Renal pelvis (tissue), 12 donors: ENCODE data around the gene BLVRB. TPM values are rescaled to one million over a fixed set of nuclear protein-coding genes. Genes with fewer than 3 reads are reported as not detected.
"Not testable (repeated sequence)": the region's sequence is repeated elsewhere in the genome, so short reads cannot be mapped to it uniquely, and the experiment has no call there.

Source experiments
- DNase-seq: peaks from one replicate; pipeline ENCODE4 v3.0.0-alpha.2; 2013
- long read RNA-seq, 16 experiments: transcript quantifications; one replicate each; lab custom pipeline, GENCODE V29; 2026
- polyA plus RNA-seq, 3 donors: library from polyadenylated mRNA; unstranded; fragments of 120-200 nt; gene quantifications; one replicate each; pipeline ENCODE4 v1.2.1, GENCODE V29; 2013; ENCODE audit not compliant: insufficient read length in 3 of 3

BLVRB gene
- 10 to 100 TPM; 51.8 to 54.2 (median 52.3) TPM for polyA plus RNA-seq
- long read RNA-seq, donor 1, transcript BLVRB-201 (5 exons, 873 nt) = major isoform, 55 of 66 reads
- long read RNA-seq, donor 1, partial matches to known transcripts = 7 of 66 reads
- long read RNA-seq, donor 1, other reads (novel, unspliced or antisense) = 0 of 66 reads
- long read RNA-seq, donor 2, transcript BLVRB-201 (5 exons, 873 nt) = major isoform, 47 of 54 reads
- long read RNA-seq, donor 2, partial matches to known transcripts = 5 of 54 reads
- long read RNA-seq, donor 2, other reads (novel, unspliced or antisense) = 0 of 54 reads
- long read RNA-seq, donor 3, transcript BLVRB-201 (5 exons, 873 nt) = major isoform, 51 of 68 reads
- long read RNA-seq, donor 3, partial matches to known transcripts = 16 of 68 reads
- long read RNA-seq, donor 3, other reads (novel, unspliced or antisense) = 0 of 68 reads
- long read RNA-seq, donor 4, transcript BLVRB-201 (5 exons, 873 nt) = major isoform, 71 of 71 reads
- long read RNA-seq, donor 4, partial matches to known transcripts = 0 of 71 reads
- long read RNA-seq, donor 4, other reads (novel, unspliced or antisense) = 0 of 71 reads
- long read RNA-seq, donor 5, transcript BLVRB-201 (5 exons, 873 nt) = major isoform, 23 of 29 reads
- long read RNA-seq, donor 5, partial matches to known transcripts = 5 of 29 reads
- long read RNA-seq, donor 5, other reads (novel, unspliced or antisense) = 0 of 29 reads
- long read RNA-seq, donor 6, transcript BLVRB-201 (5 exons, 873 nt) = major isoform, 43 of 50 reads
- long read RNA-seq, donor 6, partial matches to known transcripts = 7 of 50 reads
- long read RNA-seq, donor 6, other reads (novel, unspliced or antisense) = 0 of 50 reads
- long read RNA-seq, donor 7, transcript BLVRB-201 (5 exons, 873 nt) = major isoform, 59 of 82 reads
- long read RNA-seq, donor 7, partial matches to known transcripts = 23 of 82 reads
- long read RNA-seq, donor 7, other reads (novel, unspliced or antisense) = 0 of 82 reads
- long read RNA-seq, donor 8, transcript BLVRB-201 (5 exons, 873 nt) = major isoform, 46 of 47 reads
- long read RNA-seq, donor 8, partial matches to known transcripts = 0 of 47 reads
- long read RNA-seq, donor 8, other reads (novel, unspliced or antisense) = 0 of 47 reads
- long read RNA-seq, donor 9, transcript BLVRB-201 (5 exons, 873 nt) = major isoform, 77 of 83 reads
- long read RNA-seq, donor 9, partial matches to known transcripts = 6 of 83 reads
- long read RNA-seq, donor 9, other reads (novel, unspliced or antisense) = 0 of 83 reads
- long read RNA-seq, donor 10, transcript BLVRB-201 (5 exons, 873 nt) = major isoform, 39 of 41 reads
- long read RNA-seq, donor 10, partial matches to known transcripts = 0 of 41 reads
- long read RNA-seq, donor 10, other reads (novel, unspliced or antisense) = 0 of 41 reads
- long read RNA-seq, donor 11, transcript BLVRB-201 (5 exons, 873 nt) = major isoform, 31 of 41 reads
- long read RNA-seq, donor 11, partial matches to known transcripts = 8 of 41 reads
- long read RNA-seq, donor 11, other reads (novel, unspliced or antisense) = 0 of 41 reads
- long read RNA-seq, donor 12, transcript BLVRB-201 (5 exons, 873 nt) = major isoform, 63 of 265 reads
- long read RNA-seq, donor 12, partial matches to known transcripts = 184 of 265 reads
- long read RNA-seq, donor 12, other reads (novel, unspliced or antisense) = 16 of 265 reads
- long read RNA-seq, donor 13, transcript BLVRB-201 (5 exons, 873 nt) = major isoform, 29 of 38 reads
- long read RNA-seq, donor 13, partial matches to known transcripts = 6 of 38 reads
- long read RNA-seq, donor 13, other reads (novel, unspliced or antisense) = 0 of 38 reads
- long read RNA-seq, donor 14 = 0 reads
- long read RNA-seq, donor 15, transcript BLVRB-204 (3 exons, 676 nt) = minor isoform, 5 of 671 reads
- long read RNA-seq, donor 15, transcript BLVRB-201 (5 exons, 873 nt) = major isoform, 95 of 671 reads
- long read RNA-seq, donor 15, partial matches to known transcripts = 519 of 671 reads
- long read RNA-seq, donor 15, other reads (novel, unspliced or antisense) = 52 of 671 reads
- long read RNA-seq, donor 16, transcript BLVRB-201 (5 exons, 873 nt) = major isoform, 55 of 71 reads
- long read RNA-seq, donor 16, partial matches to known transcripts = 15 of 71 reads
- long read RNA-seq, donor 16, other reads (novel, unspliced or antisense) = 0 of 71 reads

DNA sequence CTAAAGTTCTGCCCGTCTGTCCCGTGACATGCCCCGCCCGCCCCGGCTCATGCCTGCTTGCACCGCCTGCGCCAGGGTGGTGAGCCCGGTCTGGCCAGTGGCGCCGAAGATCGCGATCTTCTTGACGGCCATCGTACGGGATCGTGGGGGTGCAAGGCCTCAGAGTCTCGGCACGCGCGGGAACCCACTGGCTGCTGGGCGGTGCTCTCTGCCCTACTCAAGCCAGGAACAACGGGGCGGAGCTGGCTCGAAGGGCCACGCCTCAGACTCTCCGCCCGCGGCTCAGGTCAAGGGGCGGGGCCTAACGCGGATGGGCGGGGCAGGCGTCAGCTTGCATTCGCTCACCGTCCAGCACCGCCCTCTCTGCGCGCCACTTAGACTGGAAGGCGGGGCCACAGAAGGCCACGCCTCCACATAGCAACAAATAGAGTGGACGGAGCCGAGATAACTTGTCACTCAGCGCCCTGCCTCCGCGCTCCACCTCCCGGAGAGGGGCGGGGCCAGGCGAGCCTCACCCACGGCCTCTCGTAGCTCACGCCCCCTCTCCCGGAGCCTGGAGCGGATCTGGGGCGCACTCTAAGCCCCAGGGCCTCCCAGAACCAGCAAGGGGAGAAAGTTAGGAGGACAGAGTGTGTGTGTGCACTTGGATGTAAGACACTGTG lies at the start of gene BLVRB:
TSS of gene BLVRB (minus strand) at position 189 of the 662 bp plus-strand sequence. CDS start at position 132, 57 bp downstream.
- peak; percentile 99 for DNase-seq

DNA sequence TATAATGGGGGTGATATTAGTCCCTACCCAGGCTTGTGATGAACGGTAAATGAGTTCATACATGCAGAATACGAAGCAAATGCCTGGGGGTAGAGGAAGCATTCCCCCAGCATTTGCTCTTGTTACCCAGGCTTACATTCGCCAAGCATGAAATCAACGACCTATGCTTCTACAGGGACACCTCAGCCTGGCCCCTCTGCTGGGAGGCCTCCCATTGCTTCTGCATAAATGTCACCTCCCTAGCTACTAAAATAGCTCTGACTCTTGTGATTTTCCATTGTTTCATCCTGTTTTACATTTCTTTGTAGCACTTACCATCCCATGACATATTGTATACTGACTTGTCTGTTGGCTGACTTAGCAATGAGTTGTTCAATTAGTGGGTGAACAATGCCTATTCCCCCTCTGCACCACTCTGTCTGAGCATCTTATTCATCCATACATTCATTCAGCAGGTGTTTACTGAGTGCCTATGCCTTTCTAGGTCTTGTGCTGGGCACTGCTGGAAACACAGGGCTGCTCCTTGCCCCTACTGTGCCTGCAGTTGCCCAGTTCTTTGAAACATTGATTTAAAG lies 48.3 kb upstream of the BLVRB start:
- DNase-seq = no peak

DNA sequence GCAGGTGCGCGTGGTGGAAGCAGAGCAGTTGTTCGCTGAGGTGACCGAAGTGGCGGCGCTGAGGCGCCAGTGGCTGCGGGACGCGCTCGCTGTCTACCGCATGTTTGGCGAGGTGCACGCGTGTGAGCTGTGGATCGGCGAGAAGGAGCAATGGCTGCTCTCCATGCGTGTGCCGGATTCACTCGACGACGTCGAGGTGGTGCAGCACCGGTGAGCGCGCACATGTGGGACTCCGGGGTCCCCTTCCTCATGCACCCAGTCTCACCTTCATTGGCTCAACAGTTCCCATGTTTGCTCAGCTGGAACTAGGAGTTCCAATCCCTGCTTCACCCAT lies 47.8 kb upstream of the BLVRB start:
- no peak for DNase-seq

DNA sequence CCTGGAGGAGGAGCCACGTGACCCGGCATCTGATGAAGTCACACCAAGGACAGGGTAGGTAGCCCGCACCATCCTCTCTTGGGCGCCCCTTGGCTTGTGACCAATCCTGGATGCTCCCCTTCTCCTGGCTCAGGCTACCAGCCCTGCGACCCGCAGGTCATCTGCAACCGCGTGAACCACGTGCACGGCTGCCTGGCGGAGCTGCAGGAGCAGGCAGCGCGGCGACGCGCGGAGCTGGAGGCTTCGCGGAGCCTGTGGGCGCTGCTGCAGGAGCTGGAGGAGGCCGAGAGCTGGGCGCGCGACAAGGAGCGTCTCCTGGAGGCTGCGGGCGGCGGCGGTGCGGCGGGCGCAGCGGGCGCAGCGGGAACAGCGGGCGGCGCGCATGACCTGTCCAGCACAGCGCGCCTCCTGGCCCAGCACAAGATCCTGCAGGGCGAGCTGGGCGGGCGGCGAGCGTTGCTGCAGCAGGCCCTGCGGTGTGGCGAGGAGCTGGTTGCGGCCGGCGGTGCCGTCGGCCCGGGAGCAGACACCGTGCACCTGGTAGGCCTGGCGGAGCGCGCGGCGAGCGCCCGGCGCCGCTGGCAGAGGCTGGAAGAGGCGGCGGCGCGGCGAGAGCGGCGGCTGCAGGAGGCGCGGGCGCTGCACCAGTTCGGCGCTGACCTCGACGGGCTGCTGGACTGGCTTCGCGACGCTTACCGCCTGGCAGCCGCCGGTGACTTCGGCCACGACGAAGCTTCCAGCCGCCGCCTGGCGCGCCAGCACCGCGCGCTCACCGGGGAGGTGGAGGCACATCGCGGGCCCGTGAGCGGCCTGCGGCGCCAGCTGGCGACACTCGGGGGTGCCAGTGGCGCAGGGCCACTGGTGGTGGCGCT lies 47.2 kb upstream of the BLVRB start:
- no peak for DNase-seq

DNA sequence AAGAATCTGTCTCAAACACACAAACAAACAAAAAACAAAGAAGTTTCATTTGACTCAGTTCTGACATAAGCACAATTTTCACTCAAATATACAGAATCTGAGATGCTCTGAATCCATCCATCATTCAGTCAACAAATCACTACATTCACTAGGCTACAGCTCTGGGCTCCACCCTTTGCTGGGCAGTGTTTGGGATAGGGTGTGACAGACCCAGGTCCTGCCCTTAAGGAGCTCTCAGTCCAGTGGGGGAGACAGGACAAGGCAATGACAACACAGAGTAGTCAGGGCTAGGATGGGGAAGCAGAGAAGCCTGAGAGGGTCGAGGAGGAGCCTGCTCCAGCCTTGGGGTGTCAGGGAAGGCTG lies 46.5 kb upstream of the BLVRB start:
- no peak for DNase-seq

DNA sequence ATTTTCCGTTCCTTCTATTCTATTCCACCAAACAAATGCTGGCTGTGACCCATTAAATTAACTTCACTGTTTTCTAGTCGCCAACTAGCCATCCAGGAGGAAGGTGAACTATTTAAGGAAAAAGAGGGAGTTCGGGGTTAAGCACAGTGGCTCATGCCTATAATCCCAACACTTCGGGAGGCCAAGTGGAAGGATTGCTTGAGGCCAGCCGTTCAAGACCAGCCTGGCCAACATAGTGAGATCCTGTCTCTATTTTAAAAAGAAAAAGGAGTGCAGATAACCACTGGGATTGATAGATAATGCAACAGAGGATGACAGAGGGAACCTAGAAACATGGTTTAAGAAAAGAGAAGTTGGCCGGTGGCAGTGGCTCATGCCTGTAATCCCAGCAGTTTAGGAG lies 45.9 kb upstream of the BLVRB start:
- no peak for DNase-seq

DNA sequence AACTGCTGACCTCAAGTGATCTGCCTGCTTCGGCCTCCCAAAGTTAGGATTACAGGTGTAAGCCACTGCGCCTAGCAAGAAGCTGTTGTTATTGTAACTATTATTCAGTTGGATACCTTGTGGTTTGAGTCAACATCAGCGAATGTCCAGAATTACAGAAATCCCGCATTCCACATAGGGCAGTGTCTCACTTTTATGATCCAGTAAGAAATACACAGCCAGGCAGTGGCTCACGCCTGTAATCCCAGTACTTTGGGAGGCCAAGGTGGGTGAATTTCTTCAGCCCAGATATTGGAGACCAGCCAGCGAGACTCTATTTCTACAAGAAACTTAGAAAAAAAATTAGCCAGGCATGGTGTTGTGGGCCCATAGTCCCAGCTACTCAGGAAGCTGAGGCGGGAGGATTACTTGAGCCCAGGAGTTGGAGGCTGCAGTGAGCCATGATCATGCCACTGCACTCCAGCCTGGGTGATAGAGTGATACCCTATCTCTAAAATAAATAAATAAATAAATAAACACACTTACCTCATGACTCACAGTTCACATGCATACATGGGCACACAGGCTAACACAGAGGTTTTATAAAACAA lies 45.1 kb upstream of the BLVRB start:
- no peak for DNase-seq

DNA sequence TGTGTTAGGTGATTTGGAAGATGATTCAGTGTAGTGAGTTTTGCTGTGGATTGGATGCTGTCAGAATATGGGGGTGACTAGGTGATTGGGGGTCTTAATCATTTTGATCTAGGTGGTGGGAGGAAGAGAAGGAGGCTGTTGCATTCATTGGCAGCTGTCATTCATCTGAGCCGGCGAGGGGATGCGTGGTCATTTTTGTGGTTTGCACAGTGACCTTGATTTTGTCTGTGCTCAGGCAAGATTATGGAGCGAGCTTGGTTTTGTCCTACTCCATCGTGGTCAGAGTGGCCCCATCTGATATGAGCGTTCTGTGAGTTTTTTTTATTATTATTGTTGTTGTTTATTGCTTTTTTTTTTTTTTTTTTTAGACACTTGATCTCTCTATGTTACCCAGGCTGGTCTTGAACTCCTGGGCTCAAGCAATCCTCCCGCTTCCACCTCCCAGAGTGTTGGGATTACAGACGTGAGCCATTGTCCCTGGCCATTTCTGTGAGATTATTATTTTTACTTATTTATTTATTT lies 43.3 kb upstream of the BLVRB start:
- DNase-seq = no peak

DNA sequence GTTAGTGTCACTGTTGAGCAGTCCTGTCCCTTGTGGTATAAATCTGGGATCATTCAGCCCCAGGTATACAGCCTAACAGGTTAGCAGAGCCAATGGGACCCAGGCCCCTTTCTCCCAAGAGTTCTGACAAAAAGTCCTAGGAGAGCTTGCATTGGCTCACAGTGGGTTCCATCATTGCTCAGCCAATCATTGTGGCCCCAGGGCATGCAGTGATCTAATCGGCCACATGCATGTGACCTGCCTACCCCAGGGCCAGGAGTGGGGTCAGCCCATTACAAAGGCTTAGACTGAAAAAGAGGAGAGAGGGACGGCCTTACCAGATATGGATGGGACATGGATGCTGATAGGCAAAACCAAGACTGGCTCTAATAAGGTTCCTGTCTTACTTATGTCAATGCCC lies 42.3 kb upstream of the BLVRB start:
- no peak for DNase-seq

DNA sequence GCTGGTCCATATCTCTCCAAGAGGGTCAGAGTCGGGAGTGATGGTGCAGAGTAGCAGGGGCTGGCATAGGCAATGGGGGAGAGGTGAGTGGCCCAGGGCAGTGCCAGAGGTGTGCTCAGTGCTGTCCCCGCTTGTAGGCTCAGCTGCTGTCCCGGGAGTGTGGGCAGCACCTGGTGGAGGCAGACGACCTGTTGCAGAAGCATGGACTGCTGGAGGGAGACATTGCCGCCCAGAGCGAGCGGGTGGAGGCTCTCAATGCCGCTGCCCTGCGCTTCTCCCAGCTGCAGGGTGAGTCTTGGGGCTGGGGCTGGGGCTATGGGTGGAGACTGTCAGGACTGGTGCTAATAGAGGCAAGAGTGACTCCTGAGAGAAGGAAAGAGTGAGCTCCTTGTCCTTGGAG lies 40.6 kb upstream of the BLVRB start:
- DNase-seq = no peak

DNA sequence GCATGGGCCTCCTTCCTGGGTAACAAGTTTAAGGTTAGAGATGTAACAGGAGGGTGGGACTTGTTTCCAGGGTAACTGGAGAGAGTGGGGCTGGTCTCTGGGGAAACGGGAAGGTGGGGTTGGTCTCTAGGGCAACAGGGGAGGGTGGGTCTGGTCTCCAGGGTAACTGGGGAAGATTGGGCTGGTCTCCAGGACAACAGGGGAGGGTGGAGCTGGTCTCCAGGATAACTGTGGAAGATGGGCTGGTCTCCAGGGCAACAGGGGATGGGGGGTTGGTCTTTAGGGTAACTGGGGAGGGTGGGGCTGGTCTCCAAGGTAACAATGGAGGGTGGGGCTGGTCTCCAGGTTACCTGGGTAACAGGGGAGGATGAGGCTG lies 37.8 kb upstream of the BLVRB start:
- no peak for DNase-seq

DNA sequence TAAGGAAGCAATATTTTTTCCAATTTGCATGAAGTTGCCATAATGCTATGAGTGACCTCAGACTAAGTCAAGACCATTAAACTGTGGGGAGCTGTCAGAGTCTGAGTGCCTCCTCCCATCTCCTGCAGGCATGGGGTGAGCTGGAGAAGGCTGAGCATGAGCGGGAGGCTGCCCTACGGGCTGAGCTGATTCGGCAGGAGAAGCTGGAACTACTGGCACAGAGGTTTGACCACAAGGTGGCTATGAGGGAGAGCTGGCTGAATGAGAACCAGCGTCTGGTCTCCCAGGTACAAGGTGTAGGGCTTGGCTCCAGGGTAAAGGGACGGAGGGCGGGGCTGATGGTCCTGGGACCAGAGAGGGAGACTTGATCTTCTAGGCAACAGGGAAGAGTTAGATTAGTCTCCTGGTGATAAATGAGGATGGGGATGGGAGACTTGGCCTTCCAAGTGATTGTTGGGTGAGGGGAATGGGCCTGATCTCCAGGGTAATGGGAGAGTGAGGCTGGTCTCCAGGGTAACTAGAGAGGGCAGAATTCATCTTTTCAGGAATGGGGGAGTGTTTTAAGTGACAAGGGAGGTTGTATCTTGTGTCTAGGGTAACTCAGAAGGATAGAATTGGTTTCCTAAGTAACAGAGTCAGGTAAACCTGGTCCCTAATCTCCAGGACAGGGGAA lies 37.2 kb upstream of the BLVRB start:
- no peak for DNase-seq

DNA sequence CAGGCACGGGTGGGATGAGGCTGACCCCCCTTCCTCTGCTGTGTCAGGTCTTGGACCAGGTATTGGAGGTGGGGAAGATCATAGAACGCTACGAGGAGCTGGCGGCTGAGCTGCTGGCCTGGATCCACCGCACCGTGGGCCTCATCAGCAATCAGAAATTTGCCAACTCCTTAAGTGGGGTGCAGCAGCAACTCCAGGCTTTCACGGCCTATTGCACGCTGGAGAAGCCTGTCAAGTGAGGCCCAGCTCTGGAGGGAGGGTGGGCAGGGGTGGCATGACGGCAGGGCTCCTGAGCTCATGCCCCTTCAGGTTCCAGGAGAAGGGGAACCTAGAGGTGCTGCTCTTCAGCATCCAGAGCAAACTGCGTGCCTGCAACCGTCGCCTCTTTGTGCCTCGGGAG lies 36.5 kb upstream of the BLVRB start:
- no peak for DNase-seq

DNA sequence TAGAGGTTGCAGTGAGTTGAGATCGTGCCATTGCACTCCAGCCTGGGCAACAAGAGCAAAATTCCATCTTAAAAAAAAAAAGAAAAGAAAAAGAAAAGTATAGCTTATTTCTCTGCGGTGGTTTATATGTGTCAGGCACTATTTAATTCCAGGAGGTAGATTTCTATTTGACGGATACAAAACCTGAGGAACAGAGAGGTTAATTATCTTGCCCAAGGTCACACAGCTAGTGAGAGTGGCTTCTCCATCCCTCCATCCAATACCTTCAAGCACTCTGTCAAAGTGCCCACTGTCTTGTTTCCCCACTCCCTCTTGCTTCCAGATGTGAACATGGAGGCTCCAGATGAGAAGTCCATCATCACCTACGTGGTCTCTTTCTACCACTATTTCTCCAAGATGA lies 36.1 kb upstream of the BLVRB start:
- DNase-seq = no peak

DNA sequence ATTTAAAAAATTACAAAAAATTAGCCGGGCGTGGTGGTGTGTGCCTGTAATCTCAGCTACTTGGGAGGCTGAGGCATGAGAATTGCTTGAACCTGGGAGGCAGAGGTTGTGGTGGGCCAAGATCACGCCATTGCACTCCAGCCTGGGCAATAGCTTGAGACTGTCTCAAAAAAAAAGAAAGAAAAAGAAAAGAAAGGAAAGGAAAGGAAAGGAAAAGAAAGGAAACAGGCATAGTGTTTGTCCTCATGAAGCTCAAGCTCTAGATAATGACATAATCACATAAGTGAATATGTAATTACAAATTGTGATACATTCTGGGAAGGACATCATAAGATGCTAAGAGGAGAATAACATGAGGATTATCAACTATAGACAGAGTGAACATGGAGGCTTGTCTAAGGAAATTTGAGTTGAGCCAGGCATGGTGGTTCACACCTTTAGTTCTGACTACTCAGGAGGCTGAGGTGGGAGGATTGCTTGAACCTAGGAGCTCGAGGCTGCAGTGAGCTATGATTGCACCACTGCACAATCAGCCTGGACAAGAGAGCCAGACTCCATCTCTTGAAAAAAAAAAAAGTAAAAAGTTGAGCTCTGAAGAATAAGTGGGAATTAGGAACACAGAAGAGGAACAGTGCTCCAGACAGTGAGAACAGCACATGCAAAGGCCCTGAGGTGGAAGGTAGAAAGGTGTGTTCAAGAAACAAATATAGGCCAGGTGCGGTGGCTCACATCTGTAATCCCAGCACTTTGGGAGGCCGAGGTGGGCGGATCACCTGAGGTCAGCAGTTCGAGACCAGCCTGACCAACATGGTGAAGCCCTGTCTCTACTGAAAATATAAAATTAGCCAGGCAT lies 35.4 kb upstream of the BLVRB start:
- DNase-seq = not testable (repeated sequence)

DNA sequence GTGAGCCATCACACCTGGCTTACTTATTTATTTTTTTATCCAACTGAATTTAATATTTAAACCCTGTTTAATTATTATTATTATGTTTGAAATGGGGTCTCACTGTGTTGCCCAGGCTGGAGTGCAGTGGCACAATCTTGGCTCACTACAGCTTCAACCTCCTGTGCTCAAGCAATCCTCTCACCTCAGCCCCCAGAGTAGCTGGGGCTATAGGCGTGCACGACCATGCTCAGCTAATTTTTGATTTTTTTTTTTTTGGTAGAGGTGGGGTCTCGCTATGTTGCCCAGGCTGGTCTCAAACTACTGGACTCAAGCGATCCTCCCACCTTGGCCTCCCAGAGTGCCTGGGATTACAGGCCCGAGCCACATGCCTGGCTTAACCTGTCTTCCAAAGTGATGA lies 33.8 kb upstream of the BLVRB start:
- no peak for DNase-seq
